GM19397 (cell line): ENCODE results near the gene TOMM20L.

Experiments
- ATAC-seq: cut with Tn5 transposase; IDR thresholded peaks from one replicate; pipeline ENCODE4 v1.9.1; 2021; ENCODE audit warnings: mild to moderate bottlenecking, moderate library complexity; ENCODE audit not compliant: unreplicated experiment

Gene TOMM20L

DNA sequence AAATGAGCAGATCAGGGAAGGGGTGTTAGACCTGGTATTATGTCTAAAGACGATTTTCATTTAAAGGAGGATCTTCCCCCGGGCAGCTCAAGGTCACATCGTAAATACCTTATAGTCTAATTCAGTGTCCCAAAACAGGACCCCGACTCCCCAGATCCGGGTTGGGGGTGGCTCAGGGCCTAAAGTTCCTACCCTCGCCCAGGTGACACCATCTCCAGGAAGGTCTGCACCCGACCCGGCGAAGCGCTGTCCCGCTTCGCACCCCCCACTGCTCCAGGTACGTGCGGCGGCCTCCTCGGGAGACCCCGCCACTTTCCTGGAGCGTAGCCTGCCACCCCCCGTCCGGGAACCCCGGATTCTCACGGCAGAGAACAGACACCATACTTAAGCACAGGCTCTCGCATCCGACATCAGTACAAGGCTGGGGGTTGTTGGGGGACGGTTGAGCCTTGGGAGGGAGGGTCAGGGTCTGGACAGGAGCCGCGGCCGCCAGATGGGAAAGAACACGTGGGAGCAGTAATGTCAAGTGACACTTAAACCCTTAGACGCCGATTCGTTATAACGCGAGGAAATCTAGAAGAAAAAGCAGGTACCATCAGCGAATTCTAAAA is 31.0 kb downstream of the TOMM20L start:
- peak; percentile 33 for ATAC-seq

GRCh38 chr14:58427281-58428117 is 31.8 kb downstream of the TOMM20L start, which contains the start of the genes KIAA0586 and TIMM9:
Gene KIAA0586 (plus strand): TSS chr14:58427719. CDS start chr14:58428265, 546 bp downstream.
Gene TIMM9 (minus strand): TSS chr14:58427531. CDS start chr14:58411945, 15,586 bp downstream.
- peak; percentile 87 for ATAC-seq

- ATAC-seq = no peak
Measured at GRCh38 chr14:58428118-58428683, 32.5 kb downstream of the TOMM20L start.

DNA sequence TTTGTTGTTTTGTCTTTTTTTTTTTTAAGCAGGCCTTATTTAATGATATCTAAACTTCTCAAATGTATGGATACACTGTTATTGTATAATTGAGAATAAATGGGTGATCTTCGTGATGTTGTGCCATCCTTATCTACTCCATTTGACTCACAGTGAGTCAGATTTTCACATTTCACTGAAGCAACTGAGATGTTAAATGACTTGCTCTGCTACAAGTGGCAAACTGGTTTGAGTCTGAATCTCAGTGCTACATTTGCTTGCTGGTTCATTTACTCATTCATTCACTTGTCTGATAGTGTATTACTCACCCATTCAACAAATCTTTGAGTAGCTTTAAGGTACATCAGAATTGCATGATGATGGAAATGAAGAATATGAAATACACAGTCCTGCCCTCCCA is 34.4 kb downstream of the TOMM20L start:
- ATAC-seq = no peak

- no peak for ATAC-seq
Measured at GRCh38 chr14:58439476-58439875, 43.7 kb downstream of the TOMM20L start.

GRCh38 chr14:58444627-58445026 is 48.9 kb downstream of the TOMM20L start:
- no peak for ATAC-seq

DNA sequence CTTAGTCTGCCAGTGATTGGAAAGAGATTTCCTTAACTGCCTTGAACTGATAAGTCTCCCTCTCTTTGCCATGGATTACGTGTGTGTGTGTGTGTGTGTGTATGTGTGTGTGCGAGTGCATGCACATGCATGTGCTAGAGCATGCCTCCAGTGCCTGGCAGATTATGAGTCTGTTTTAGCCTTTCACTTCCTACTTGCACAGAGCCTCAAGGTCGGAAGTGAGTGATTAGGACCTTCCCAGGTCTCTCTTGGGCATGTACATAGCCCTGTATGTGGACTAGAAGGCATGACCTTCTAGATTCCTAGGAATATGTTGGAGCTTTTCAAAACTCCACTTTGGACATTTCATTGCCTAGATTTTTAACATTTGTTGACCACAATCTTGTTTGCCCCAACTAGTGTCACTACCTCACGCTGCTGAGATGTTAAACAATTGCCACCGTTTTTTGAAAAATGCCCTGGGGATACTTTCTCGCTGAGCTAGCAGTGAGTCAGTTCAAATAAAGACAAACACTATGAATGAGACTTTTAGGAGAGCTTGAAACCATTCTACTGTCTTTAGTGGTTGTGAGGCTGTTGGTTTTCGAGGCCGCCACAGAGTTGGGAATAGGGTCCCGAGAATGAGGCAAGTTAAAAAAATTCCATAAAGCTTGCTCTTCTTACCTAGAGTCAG is 60.0 kb downstream of the TOMM20L start:
- ATAC-seq = no peak
